Mesenteric fat pad (tissue), 1 donor: ENCODE results near the gene FBXL13. TPM values are rescaled to one million over a fixed set of nuclear protein-coding genes. Genes with fewer than 3 reads are reported as not detected.
"Not testable (repeated sequence)": the region's sequence is repeated elsewhere in the genome, so short reads cannot be mapped to it uniquely, and the experiment has no call there.

Source experiments
- DNase-seq: peaks from one replicate; pipeline ENCODE4 v3.0.0-alpha.2; 2020; ENCODE audit warnings: low spot score
- total RNA-seq: library from RNA; stranded (reverse); fragmentation: NEBNext Ultra II Directional; extraction: Animal tissue kit (Norgen Biotek cat#: 25700); gene quantifications from one replicate; pipeline ENCODE4 v1.2.1, GENCODE V29; 2021
- donor health status: DM: yes; HTN: yes; CAD: no.

FBXL13 gene
- total RNA-seq, 1 donor from 2014 or later = 0.55 TPM

DNA sequence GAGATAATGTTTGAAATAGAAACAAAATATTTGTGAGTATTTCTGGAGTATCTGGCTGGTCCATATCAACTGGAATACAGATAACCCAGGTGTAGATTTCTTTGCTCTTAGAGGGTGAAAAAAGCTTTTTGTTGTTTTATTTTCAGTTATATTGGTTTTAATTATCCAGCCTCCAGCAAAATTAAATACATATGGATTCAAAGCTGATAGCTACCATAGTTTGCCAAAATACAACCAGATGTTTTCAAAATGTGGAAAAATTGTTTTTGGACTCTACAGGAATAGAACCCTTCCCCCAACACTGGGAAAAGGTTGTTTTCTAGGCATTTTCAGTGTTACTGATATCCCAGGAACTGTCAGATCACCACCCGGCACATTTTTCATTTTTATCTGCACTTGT lies 131.7 kb downstream of the FBXL13 start:
- DNase-seq = no peak

GRCh38 chr7:102942181-102942866 lies 132.3 kb downstream of the FBXL13 start:
- no peak for DNase-seq

DNA sequence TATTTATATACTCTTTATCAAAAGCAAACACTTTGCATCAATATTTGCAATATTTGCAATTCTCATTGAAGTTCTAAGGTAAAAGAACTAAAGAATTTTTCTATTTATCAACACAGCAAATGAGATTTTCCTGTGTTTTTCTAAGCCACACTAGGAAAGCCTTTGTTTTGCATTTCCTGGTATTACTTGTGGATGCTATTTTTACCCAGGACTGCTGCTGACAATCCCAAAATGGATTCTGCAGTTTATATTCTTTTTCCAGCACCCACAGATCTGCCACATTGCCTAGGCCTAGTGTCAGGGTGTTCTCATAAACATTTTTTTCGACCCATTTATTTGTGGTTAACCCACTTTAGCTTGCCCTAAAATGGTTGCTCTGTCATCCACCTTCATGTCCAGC lies 135.9 kb downstream of the FBXL13 start:
- DNase-seq = no peak

DNA sequence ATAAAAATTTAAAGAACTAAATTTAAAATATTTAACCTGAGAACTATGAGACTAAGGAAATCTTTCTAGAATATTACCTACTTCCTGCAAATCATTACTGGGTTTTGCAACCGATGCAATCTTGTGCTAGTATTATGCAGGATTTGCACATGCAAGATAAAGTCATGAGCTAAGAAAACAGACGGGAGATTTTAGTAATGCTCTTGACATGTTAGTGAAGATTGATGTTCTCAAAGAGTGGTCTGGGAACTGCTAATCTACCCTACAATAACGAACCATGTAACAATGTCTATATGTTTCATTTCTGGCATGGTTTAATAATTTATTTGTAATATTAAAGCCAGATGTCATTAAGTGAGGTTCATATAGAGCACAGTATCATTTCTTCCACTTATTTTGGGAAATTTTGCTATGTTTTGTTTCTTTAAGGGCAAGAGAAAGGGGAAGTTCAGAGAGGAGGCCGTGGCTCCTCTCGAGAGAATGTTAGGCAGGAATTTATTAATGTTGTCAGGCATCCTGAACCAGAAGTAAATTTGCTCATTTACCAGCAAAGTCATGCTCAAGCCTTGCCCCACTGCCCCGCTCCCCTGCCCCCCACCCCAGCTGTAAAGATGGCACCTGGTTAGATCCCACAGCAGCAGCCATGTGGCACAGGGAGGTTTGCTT lies 139.0 kb downstream of the FBXL13 start:
- no peak for DNase-seq

- no peak for DNase-seq
Measured at GRCh38 chr7:102934701-102935100, 139.9 kb downstream of the FBXL13 start.

GRCh38 chr7:102934239-102934638 lies 140.4 kb downstream of the FBXL13 start:
- no peak for DNase-seq

DNA sequence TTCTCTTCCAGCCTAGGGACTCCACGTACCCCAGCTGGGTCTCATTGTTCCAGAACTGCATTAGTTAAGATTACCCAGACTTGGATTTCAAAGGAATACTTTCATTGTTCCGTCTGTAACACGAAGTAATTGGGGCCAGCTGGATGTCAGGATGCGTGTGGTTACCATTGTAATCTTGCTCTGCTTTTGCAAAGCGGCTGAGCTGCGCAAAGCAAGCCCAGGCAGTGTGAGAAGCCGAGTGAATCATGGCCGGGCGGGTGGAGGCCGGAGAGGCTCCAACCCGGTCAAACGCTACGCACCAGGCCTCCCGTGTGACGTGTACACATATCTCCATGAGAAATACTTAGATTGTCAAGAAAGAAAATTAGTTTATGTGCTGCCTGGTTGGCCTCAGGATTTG lies 140.8 kb downstream of the FBXL13 start:
- no peak for DNase-seq

DNA sequence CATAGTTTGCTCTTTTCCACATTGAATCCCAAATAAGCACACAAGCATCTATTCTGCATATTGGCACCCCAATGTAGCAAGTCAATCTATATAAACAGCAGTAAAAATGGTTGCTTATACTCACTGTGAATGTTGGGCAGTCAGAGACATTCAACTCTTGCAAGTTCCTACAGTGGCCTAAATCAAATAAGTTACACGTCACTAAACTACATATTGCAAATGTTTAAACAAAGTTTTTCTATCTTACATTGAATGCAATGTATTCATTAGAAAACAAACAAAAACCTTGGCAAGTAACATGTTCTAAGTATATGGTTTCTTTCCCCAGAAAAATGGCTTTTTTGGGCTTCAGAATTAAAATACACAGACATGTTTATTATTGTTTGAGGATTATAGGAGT lies 142.8 kb downstream of the FBXL13 start:
- no peak for DNase-seq

- DNase-seq = no peak
Measured at GRCh38 chr7:102927312-102927933, 147.2 kb downstream of the FBXL13 start.

DNA sequence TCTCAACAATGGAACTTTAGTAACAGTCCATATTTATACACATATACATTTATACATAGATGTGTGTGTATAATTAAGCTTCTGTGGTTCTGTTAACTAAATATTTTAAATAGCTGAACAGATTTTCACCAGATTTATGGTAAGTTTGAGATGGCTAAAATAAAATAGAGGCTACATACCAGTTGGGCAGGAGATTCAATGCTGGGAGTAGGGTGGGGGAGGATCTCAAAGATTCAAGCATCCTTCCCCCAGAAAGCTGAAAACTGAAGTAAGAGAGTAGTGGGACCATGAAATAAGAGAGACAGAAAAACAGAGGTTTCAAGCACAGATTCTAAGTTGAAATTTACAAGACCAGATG lies 147.8 kb downstream of the FBXL13 start:
- no peak for DNase-seq

DNA sequence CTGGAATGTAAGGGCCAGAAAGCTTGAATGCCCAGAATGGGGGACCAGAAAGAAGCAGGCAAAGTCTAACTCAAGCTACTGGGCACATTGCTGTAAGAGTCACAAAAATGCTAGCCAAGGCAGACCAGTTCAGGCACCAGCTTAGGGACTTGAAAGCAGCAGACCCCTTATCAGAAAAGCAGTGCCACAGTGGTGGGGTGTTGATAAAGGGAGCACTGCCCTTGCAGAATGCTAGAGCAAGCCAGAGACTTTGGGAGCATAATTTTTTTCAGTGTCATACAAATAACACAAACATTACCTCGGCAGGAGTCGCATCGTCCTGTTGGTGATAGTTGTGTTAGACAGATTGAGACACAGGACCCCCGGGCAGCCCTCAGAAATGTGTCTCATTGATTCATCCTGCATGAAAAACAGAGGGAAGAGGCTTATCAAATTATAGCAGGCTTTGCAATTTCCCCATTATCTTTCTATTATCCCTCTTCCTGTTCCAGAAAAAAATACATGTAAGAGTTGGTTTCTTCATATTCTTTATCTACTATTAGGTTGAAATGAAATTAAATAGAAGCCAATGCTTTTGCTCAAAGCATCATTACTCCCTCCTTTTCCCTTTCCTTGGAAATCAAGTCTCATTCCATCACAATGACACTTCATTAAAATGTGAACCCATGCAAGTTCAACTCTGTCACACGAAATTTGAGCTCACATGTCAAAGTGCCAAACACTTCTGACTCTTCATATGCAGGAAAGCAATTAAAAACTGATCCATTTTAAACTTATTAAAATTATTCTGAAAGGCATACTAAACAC lies 148.4 kb downstream of the FBXL13 start:
- no peak for DNase-seq

DNA sequence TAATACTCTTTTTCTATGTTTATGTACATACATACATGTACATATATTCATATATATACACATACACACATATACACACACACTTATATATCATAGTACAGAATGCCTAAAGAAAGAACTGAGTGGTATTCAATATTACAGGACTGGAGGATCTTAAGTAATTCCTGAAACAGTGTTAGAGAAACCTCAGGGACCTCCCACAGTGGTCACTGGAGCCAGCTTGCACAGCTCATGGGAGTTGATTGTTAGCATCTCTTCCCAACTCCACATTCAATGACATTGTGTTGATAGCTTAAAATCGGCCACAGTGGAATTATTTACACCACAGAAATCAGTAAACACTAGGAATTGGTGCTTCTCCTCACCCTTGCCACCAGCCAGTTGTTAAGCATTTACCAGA lies 155.8 kb downstream of the FBXL13 start:
- no peak for DNase-seq

DNA sequence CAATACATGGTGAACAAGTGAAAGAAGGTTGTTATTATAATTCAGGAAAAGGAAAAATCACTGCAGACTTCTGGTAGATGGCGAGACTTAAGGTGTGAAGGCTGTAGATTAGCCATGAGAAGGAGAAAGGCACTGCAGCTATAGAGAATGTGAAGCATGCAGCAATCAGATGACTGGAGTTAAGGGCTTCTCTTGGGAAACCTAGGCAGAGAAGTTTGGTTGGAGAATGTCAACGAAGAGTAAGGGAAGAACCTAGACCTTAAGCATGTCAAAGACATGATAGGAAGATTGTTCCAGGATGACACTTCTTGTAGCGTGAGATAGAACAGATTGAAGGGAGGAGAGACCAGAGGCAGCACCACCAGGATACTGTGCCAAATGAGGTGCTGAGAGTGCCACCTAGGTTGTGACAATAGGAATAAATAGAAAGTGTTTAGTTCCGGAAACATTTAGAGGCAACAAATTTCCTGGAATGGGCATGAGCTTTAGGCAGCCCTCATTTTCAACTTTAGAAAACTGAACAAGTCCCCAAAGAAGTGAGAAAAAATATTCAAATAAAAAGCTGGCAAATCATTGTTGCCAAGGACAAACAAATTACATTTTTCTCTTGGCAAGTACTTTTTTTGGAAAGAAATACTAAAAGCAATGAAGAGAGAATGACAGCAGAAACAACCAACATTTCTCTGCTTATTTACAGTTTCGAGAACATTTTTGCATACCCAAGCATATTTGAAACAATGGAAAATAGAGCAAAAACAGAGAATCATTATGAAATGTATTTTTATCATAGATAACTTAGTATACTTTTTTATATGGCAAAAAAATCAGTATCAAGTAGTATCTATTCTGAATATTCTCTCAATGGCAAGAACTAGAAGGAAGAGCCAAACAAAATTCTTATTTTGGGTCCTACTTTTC lies 156.9 kb downstream of the FBXL13 start:
- no peak for DNase-seq

- DNase-seq = no peak
Measured at GRCh38 chr7:102916881-102917280, 157.7 kb downstream of the FBXL13 start.

GRCh38 chr7:102916426-102916825 lies 158.2 kb downstream of the FBXL13 start:
- no peak for DNase-seq

DNA sequence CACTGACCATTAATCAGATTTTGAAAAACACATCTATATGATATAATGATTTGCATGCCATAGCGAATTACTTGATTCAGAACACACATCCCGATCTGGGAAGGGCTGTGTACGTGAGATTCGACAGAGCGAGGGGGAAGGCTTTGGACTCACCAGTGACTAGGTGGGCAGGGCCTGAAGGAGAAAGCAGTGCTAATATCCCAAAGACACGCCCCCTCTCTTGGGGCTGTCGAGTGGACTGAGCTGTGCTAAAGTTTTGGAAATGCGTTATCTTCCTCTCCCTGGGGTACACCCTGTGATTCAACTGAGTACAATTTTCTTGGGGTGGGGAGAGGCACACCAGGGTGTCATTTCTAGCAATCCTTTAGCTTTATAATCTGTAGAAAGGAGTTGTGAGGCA lies 160.0 kb downstream of the FBXL13 start:
- DNase-seq = no peak

DNA sequence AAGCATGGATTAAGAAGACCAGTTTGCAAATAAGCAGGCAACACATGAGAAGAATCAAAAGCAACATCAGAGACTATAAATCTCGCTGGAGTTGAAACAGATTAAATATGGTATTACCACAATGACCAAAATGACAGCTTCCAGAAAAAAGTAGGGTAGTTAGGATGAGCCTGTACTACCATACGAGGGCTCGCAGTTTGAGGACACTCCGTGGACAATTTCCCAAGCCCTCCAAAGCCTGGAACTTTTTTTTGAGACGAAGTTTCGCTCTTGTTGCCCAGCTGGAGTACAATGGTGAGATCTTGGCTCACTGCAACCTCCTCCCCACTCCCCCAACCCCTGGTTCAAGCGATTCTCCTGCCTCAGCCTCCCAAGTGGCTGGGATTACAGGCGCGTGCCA lies 160.8 kb downstream of the FBXL13 start:
- DNase-seq = no peak

DNA sequence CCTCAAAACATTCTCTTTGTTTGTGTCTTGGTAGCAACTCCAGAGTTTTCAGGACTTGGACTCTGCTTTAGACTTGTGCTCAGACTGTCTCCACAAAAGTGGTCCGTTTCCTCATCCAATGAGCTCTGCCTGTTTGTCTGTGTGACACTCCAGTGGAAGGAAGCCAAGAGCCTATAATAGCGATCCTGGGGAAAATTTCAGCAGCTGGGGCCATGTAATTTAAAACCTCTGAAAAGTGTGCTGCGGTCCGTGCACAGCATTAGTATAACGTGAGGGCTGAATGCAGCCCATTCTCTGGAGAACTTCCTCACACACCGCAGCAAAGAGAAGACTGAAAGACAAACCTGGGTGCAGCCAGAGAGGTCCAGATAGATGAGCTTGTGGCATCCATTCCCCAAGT lies 161.9 kb downstream of the FBXL13 start, which contains the start of gene LRRC17:
LRRC17 (plus strand) TSS at position 259 of the 400 bp plus-strand sequence. CDS start 20,914 bp downstream, outside the sequence.
- DNase-seq = no peak

GRCh38 chr7:102908676-102909075 lies 165.9 kb downstream of the FBXL13 start:
- no peak for DNase-seq

GRCh38 chr7:102903576-102903975 lies 171.0 kb downstream of the FBXL13 start:
- not testable (repeated sequence) for DNase-seq

- DNase-seq = not testable (repeated sequence)
Measured at GRCh38 chr7:102902052-102902451, 172.5 kb downstream of the FBXL13 start.
